ENCODE results near the gene HYAL3. TPM values are rescaled to one million over a fixed set of nuclear protein-coding genes. Genes with fewer than 3 reads are reported as not detected.
A peak's percentile ranks its signal among the peaks of the same experiment; 100 is the strongest.

The HYAL3 gene
- total and polyA plus RNA-seq, 10 of the 15 experiments (the other 5 are each of a cell fraction or from before 2014, with no cell fraction given) = 0.37 to 4.2 (median 2.8) TPM

GRCh38 chr3:50246517-50246954, 52.7 kb downstream of the HYAL3 start (continued):
- no peak for TF ChIP-seq IRF5 (IDR thresholded peaks at IDR 0.05; ENCODE audit: borderline replicate concordance)
- TF ChIP-seq SRF (IDR thresholded peaks at IDR 0.05; ENCODE audit: low read depth in 2 of 2, low read length in 2 of 2) = no peak
- TF ChIP-seq POLR2AphosphoS2 (IDR thresholded peaks at IDR 0.05; ENCODE audit: low read depth, low read length) = no peak
- peak; percentile 10; the same call in 1 of the 2 replicates for TF ChIP-seq ZNF207 (IDR thresholded peaks at IDR 0.05; ENCODE audit: borderline replicate concordance)
- 0 out of 2 replicates have a peak, but pooled peaks have one; percentile 9 for TF ChIP-seq SMARCA5 (IDR thresholded peaks at IDR 0.05)
- TF ChIP-seq HDAC6 (IDR thresholded peaks at IDR 0.05; ENCODE audit: unreplicated experiment) = no peak
- TF ChIP-seq E2F8 (IDR thresholded peaks at IDR 0.05; ENCODE audit: low read depth, partially characterized antibody) = no peak
- TF ChIP-seq, protein P1, sequence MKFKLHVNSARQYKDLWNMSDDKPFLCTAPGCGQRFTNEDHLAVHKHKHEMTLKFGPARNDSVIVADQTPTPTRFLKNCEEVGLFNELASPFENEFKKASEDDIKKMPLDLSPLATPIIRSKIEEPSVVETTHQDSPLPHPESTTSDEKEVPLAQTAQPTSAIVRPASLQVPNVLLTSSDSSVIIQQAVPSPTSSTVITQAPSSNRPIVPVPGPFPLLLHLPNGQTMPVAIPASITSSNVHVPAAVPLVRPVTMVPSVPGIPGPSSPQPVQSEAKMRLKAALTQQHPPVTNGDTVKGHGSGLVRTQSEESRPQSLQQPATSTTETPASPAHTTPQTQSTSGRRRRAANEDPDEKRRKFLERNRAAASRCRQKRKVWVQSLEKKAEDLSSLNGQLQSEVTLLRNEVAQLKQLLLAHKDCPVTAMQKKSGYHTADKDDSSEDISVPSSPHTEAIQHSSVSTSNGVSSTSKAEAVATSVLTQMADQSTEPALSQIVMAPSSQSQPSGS (IDR thresholded peaks at IDR 0.05; ENCODE audit: low read length) = no peak
- TF ChIP-seq ZSCAN29 (IDR thresholded peaks at IDR 0.05) = no peak
- TF ChIP-seq BACH1 (IDR thresholded peaks at IDR 0.05; ENCODE audit: borderline replicate concordance) = no peak
- TF ChIP-seq, protein P2, sequence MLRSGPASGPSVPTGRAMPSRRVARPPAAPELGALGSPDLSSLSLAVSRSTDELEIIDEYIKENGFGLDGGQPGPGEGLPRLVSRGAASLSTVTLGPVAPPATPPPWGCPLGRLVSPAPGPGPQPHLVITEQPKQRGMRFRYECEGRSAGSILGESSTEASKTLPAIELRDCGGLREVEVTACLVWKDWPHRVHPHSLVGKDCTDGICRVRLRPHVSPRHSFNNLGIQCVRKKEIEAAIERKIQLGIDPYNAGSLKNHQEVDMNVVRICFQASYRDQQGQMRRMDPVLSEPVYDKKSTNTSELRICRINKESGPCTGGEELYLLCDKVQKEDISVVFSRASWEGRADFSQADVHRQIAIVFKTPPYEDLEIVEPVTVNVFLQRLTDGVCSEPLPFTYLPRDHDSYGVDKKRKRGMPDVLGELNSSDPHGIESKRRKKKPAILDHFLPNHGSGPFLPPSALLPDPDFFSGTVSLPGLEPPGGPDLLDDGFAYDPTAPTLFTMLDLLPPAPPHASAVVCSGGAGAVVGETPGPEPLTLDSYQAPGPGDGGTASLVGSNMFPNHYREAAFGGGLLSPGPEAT (IDR thresholded peaks at IDR 0.05; ENCODE audit: low read depth) = no peak; the same call in none of the 2 replicates
- TF ChIP-seq RAD51 (IDR thresholded peaks at IDR 0.05) = no peak
- no peak for TF ChIP-seq NRF1 (conservative IDR thresholded peaks at IDR 0.05; ENCODE audit: low read depth, low read length)
- TF ChIP-seq HDGF (IDR thresholded peaks at IDR 0.05) = peak; percentile 89; the same call in 1 of the 2 replicates
- TF ChIP-seq SREBF1 (IDR thresholded peaks at IDR 0.05; ENCODE audit: low read length) = no peak
- no peak; the same call in 1 of the 2 replicates for TF ChIP-seq MXI1 (IDR thresholded peaks at IDR 0.05; ENCODE audit: low read depth, low read length)
- peak; percentile 47 for TF ChIP-seq NR2C1 (IDR thresholded peaks at IDR 0.05)
- TF ChIP-seq TCF7 (IDR thresholded peaks at IDR 0.05; ENCODE audit: borderline replicate concordance) = no peak
- no peak for TF ChIP-seq RFX5 (IDR thresholded peaks at IDR 0.05; ENCODE audit: low read depth, low read length)
- TF ChIP-seq SUZ12 (IDR thresholded peaks at IDR 0.05; ENCODE audit: unreplicated experiment) = no peak
- no peak for TF ChIP-seq ZNF384 (IDR thresholded peaks at IDR 0.05; ENCODE audit: borderline replicate concordance, low read depth, low read length)
- peak; percentile 75 for TF ChIP-seq GABPA (IDR thresholded peaks at IDR 0.05; ENCODE audit: low read depth)
- no peak for TF ChIP-seq FOXK2 (IDR thresholded peaks at IDR 0.05)
- no peak for TF ChIP-seq CBX3 (IDR thresholded peaks at IDR 0.05; ENCODE audit: borderline replicate concordance, low read depth)
- peak; percentile 21 for TF ChIP-seq IKZF1 (conservative IDR thresholded peaks at IDR 0.05)
- no peak for TF ChIP-seq ASH2L (IDR thresholded peaks at IDR 0.05; ENCODE audit: borderline replicate concordance, low read depth)
- no peak for TF ChIP-seq MTA2 (IDR thresholded peaks at IDR 0.05; ENCODE audit: low read depth)
- peak; percentile 35; the same call in 1 of the 2 replicates for TF ChIP-seq POLR2A (IDR thresholded peaks at IDR 0.05; ENCODE audit: low read depth, low read length)

Measured in GM12878 (cell line).